PC-9 (cell line): ENCODE measurements around the gene LRRFIP1.

Experiments used
- EZH2 ChIP-seq: fragments of 200-600 bp; sonication (generic); IDR thresholded peaks from 2 replicates; pipeline ENCODE4 v1.8.0; 2017; ENCODE audit warnings: antibody characterized with exemption, low read depth
- TF ChIP-seq, protein P1 (sequence below): fragments of 200-600 bp; sonication (generic); conservative IDR thresholded peaks from 2 replicates; pipeline ENCODE4 v1.6.1; 2017; ENCODE audit warnings: mixed run types, antibody characterized with exemption, mild to moderate bottlenecking, moderate library complexity

- TF ChIP-seq, protein P1, sequence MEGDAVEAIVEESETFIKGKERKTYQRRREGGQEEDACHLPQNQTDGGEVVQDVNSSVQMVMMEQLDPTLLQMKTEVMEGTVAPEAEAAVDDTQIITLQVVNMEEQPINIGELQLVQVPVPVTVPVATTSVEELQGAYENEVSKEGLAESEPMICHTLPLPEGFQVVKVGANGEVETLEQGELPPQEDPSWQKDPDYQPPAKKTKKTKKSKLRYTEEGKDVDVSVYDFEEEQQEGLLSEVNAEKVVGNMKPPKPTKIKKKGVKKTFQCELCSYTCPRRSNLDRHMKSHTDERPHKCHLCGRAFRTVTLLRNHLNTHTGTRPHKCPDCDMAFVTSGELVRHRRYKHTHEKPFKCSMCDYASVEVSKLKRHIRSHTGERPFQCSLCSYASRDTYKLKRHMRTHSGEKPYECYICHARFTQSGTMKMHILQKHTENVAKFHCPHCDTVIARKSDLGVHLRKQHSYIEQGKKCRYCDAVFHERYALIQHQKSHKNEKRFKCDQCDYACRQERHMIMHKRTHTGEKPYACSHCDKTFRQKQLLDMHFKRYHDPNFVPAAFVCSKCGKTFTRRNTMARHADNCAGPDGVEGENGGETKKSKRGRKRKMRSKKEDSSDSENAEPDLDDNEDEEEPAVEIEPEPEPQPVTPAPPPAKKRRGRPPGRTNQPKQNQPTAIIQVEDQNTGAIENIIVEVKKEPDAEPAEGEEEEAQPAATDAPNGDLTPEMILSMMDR, result no peak
- no peak for TF ChIP-seq EZH2
Measured at GRCh38 chr2:237729681-237730475, 102.5 kb downstream of the LRRFIP1 start.
